NCI-H1092 (cell line): Measurements from ENCODE around the gene CSNK1A1.
"Not testable (repeated sequence)": the region's sequence is repeated elsewhere in the genome, so short reads cannot be mapped to it uniquely, and the experiment has no call there.

Experiments used
- DNase-seq: peaks from one replicate; lab custom pipeline; 2025; lab: John Stamatoyannopoulos, UW

The CSNK1A1 gene

DNA sequence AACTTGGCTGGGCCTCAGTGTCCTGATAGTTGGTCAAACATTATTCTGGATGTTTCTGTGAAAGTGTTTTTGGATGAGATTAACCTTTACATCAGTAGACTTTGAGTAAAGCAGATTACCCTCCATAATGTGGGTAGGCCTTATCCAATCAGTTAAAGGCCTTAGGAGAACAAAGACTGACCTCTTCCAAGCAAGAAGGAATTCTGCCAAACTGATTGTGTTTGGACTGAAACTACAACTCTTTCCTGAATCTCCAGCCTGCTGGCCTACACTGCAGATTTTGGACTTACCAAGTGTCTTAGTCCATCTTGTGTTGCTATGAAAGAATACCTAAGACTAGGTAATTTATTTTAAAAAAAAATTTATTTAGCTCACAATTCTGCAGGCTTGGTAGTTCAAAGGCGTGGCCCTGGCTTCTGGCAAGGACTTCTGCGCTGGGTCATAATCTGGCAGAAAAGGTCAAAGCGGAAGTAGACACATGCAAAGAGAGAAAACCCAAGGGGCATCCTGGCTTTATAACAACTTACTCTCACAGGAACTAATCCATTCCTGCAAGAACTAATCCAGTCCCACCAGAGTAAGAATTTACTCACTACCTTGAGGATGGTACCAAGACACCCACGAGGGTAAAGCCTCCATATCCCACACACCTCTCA lies 21.5 kb upstream of the CSNK1A1 start:
- no peak for DNase-seq

DNA sequence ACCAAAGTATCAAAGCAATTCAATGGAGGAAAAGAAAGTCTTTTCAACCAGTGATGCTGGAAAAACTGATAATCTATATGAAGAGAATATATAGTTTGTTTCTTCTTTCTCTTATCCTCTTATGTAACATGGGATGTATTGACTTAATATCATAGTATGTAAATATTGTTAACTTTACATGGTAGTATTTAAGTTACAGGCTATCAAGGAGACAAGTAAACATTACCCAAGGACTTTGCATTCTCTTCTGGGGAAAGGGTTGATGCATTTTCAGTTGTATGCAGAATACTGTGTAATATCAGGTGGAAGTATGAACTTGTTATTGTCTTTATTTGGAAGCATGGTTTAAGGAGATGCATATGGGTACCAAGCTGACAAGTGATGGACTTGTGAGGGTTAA lies 20.9 kb upstream of the CSNK1A1 start:
- no peak for DNase-seq

DNA sequence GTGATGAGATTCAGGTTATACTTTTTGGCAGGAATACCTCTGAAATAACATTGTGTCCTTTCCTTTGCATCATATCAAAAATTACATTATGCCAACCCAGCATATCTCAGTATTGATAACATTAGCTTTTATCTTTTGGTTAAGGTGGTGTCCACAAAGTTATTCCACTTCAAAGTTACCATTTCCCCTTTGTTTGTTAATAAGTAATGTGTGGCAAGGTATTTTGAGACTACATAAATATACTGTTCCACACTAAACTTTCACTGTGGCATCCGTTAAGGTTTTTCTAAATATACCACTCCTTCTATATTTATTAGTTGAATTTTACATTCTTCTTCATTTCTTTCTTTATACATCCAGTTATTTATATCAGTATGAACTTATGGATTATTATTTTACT lies 16.0 kb upstream of the CSNK1A1 start:
- no peak for DNase-seq

- DNase-seq: peak; percentile 34
These were observed 13.4 kb upstream of the CSNK1A1 start for GRCh38 chr5:149564542-149565140.

DNA sequence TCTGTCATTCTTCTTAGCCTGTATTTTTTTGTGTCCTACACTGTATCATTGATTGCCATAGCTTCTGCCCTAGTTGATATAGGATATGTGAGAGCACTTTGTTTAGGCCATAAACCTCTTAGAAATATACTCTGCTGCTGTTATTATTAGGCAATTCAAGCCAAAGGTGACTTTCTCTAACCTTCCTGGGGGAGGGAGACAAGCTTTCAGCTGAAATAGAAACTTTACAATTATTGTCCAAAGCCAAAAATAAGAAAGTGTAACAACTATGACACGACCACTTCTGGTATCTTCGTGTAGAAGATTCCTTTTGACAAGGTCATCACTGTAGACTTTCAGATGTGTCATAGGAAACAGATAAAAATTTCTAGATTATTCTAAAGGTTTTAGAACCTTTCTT lies 12.2 kb upstream of the CSNK1A1 start:
- no peak for DNase-seq

- DNase-seq: no peak
These were observed 10.6 kb upstream of the CSNK1A1 start for GRCh38 chr5:149561848-149562247.

- DNase-seq: no peak
These were observed 8.5 kb upstream of the CSNK1A1 start for GRCh38 chr5:149559706-149560105.

GRCh38 chr5:149552553-149553160 lies 1.4 kb upstream of the CSNK1A1 start:
- DNase-seq: no peak

- no peak for DNase-seq
These were observed 827 bp upstream of the CSNK1A1 start for GRCh38 chr5:149552038-149552494.

DNA sequence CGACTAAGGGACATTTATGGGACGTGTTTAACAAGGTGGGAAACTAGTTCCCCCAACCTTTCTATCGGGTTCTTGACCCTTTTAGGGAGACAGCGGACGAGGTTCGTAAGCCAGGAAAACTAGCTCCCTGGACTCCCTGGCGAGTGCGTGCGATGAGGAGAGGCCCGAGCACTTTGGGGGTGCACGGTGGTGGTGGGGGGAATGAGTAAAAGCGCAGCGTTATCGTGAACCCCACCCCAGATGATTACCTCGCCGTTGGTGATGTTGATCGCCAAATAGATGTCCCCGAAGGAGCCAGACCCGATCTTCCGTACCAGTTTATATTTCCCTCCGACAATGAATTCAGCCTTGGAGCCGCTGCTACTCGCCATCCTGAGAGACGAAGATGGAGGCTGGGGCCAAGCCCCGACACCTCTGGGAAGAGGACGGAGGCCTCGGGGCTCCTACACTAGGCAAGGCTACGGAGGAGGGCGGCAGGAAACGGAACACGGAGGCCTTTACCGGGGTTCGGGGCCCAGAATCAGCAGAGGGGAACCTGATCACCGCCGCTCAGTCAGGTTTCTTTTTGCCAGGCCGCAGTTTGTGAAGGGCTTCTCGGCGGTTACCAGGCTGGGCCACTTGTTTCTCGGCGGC lies 529 bp downstream of the CSNK1A1 start:
- DNase-seq: no peak

DNA sequence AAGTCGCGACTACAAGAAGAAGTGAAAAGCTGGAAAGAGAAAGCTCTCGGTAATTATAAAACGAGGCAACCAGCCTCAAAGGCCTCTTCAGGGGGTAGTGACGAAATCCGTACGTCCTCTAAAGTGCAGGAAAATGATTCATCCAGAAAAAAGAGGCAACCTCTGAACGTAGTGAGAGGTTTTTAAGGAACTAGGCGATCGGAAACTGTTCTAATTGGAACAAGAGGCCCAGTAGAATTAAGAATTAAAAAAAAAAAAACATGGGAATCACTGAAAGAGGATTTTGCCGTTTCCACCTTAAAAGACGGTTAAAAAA lies 1.0 kb downstream of the CSNK1A1 start:
- DNase-seq: no peak

DNA sequence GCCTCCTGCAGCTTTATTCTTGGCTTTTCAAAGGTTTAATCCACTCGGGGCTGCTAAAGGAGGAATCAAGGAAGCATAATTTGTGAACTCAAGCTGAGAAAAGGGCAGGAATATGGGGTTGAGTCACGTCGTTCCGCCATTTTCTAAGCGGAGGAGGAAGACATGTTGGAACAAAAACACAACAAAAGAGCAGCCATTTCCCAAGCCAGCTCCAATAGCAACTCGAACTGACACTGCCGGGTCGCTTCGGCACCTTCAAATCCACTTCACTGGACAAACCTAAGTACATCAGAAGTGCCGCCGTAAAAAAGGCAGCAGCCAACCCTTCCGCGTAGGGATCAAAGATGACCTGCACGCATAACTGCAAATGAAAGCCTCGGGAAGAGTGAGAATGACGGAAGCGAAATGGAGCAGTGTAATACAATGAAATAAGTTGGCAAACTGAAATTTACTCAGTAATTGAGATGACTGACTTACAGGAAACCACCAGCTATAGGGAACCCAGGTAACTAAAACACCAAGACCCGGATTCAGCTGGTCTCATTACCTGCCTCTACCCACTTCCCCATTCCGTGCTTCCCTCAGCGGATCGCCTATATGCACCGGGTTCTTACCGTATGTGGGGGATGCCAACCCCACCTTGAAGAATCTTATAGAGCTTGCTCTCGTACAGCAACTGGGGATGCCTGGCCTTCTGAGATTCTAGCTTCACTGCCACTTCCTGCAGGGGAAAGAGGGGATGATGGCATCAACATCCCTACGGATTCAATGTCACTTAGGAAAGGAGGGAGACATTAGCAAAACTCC lies 1.6 kb downstream of the CSNK1A1 start:
- DNase-seq: peak; percentile 24

DNA sequence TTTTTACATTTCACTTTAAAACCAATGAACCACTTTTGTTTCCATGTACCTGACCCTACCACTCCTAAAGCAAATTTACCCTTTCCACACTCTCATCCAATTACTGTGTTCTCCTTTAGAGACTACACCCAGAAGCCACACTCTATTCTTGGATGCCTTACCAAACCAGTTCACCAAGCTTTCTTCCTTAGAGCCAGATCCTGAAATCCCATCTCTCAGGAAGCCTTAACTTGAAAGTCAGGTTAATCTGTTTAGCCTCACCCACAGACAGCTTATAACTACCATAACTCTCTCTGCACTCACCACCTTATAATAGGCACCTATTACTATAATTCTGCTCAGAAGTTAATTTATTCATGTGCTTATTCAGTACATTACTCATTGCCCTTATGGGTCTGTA lies 4.3 kb downstream of the CSNK1A1 start:
- no peak for DNase-seq

GRCh38 chr5:149545327-149545726 lies 5.9 kb downstream of the CSNK1A1 start:
- no peak for DNase-seq

- DNase-seq: no peak
These were observed 7.2 kb downstream of the CSNK1A1 start for GRCh38 chr5:149544028-149544420.

DNA sequence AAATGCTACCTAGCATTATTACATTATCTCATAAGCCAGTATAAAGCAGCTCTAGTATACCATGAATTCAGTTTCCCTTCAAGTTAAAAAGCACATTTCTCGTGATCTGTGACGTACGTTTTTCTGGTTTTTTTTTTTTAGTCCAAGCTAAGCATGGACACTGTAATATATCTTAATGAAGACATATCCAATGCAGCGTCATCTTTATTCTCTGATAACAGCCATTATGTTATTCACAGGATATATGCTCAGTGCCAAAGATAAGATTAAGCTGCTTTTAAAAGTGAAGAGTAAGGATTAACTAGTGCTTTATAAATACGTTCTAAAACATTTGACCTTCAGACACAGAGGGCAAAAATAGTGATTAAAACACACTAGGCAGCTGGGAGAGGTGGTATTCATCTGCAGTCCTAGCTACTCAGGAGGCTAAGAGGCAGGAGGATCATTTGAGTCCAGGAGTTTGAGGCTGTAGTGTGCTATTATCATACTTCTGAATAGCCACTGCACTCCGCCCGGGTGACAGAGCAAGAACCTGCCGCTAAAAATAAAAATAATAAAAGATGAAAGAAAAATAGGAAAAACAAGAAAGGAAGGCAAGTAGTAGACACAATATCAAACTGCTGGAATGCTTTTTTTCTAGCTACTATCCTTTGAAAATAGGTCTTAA lies 7.7 kb downstream of the CSNK1A1 start:
- no peak for DNase-seq

DNA sequence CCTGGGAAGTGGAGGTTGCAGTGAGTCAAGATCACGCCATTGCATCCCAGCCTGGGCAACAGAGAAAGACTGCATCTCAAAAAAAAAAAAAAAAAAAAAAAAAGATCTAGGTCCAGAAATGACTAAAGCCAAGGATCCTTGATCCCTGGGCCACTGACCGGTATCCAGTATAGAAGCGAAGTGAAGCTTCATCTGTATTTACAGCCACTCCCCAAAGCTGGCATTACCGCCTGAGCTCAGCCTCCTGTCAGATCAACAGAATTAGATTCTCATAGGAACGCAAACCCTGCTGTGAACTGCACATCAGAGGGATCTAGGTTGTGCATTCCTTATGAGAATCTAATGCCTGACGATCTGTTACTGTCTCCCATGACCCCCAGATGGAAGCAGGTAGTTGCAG lies 9.3 kb downstream of the CSNK1A1 start:
- DNase-seq: no peak

DNA sequence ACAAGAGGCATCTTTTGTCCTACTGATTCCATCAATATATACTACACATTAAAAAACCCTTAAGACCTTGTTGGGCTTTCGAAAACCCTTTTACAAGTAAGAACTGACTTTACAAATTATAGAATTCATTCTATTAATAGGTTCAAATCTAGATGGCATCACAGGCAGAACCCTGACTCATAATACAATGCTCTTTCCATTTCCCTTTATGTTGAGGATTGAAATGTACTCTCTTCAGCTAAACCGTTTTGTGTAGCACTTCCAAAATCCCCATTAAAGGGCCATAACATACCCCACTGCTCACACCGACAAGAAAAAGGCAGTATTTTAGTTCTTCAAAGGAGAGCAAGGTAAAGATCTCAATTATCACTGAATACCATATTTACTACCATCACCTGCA lies 11.2 kb downstream of the CSNK1A1 start:
- DNase-seq: no peak

DNA sequence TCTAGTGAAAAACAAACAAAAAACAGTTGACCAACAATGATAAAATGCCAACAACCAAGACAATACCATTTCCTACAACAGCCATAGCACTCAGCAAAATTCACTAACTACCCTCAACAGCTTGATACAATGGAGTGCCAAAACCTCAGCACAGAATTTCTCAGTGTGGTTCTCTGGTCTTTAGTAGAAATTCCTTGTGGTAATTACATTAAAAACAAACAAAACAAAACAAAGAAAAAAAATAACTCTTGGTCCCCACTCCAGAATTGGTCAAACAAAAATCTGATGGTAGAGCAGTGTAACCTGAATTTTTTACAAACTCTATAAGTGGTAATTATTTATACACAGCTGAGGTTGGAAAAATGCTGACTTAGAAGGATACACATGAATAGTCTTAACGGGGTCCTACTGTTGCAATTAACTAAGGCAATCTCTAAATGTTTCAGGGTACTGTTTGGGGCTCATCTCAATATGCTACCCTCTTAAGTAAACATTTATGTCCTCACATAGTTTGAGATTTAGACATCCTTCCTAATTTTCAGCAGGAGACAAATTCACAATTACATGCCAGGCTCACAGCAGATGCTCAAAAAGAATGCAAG lies 13.8 kb downstream of the CSNK1A1 start:
- no peak for DNase-seq

- DNase-seq: not testable (repeated sequence)
These were observed 15.5 kb downstream of the CSNK1A1 start for GRCh38 chr5:149535787-149536186.

GRCh38 chr5:149532413-149532812 lies 18.8 kb downstream of the CSNK1A1 start:
- no peak for DNase-seq

DNA sequence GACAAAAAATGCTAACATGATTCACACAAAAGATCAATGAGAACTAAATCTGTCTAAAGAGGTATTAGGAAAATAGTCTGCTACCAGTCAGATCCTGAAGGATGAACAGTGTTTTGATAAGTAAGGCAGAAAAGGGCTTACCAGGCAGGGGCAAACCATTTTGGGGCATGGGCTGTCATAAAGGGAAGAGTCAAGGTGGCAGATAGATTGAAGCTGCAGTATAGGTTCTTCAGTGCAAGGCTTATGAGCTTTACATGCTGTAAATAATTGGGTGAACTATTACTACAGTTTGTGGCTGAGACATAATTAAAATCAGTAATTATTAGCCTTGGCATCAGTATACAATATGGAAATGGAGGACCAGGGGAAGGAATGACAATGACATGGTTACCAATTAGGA lies 21.8 kb downstream of the CSNK1A1 start:
- DNase-seq: no peak
